Left renal cortex interstitium (tissue), 4 donors: ENCODE measurements around the gene ATXN7L2. TPM values are rescaled to one million over a fixed set of nuclear protein-coding genes. Genes with fewer than 3 reads are reported as not detected.
"Not testable (repeated sequence)": the region's sequence is repeated elsewhere in the genome, so short reads cannot be mapped to it uniquely, and the experiment has no call there.

ENCODE experiments used
- DNase-seq, 4 donors: peaks; one replicate each; pipeline ENCODE4 v3.0.0-alpha.2; 2013; ENCODE audit warnings: low read depth in 4 of 4, low spot score in 2 of 4, missing footprints in 1 of 4
- polyA plus RNA-seq, 4 donors: library from polyadenylated mRNA; unstranded; fragments of 120-200 nt; gene quantifications; one replicate each; pipeline ENCODE4 v1.2.1, GENCODE V29; 2013; ENCODE audit not compliant: insufficient read length in 4 of 4

ATXN7L2 gene
- polyA plus RNA-seq, 4 donors, result 6.9 to 17.7 (median 11.8) TPM

- DNase-seq, result not testable (repeated sequence)
Measured at GRCh38 chr1:109473284-109474057, 10.2 kb upstream of the ATXN7L2 start.

DNA sequence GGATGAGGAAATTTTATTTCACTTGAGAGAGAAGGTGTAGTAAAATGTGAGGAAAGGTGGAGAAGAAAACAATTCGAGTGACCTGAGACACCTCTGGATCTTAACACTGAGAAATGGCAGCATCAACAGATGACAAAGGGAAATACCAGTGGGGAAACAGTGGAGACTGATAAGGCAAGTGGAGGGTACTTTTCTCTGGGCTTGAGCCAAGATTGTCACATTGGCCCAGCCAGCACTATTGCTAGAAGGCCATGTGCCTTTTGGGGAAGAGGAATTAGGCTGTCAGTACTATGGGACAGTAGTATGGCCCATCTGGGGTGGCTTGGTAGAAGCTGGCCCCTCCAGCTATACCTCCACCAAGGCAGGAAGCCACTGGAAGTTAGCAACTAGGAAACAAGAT lies 9.0 kb upstream of the ATXN7L2 start:
- DNase-seq, result no peak

DNA sequence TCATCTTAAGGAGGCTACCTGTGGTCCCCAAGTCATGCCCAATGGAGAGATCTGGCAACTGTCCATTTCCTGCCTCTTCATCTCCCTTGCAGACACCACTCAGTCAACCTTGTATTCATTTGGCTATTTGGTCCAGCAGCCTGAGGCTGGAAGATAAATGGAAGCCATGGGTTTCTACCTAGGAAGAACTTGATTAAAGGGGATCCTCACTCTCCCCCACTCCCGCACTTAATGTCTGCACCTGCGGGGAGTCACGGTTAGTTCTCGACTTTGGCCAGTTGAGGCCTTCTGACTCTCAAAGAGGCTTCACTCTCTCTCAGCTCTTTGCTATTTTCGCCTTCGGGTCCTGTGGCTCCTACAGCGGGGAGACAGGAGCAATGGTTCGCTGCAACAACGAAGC lies 8.4 kb upstream of the ATXN7L2 start:
- DNase-seq, result no peak

- DNase-seq, result no peak
Measured at GRCh38 chr1:109476825-109477224, 6.9 kb upstream of the ATXN7L2 start.

DNA sequence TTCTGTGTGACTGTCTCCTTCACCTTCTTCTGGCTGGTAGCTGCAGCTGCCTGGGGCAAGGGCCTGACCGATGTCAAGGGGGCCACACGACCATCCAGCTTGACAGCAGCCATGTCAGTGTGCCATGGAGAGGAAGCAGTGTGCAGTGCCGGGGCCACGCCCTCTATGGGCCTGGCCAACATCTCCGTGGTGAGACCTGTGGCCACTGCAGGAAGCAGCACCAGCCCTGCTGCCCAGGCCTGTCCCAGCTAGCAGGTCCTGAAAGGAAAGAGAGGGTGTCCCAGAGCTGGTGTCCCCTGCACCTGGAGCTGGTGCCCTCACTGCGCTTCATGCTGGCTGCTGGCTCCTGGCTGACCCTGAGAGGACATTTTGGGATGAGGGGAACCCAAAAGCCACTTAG lies 5.9 kb upstream of the ATXN7L2 start:
- no peak for DNase-seq

DNA sequence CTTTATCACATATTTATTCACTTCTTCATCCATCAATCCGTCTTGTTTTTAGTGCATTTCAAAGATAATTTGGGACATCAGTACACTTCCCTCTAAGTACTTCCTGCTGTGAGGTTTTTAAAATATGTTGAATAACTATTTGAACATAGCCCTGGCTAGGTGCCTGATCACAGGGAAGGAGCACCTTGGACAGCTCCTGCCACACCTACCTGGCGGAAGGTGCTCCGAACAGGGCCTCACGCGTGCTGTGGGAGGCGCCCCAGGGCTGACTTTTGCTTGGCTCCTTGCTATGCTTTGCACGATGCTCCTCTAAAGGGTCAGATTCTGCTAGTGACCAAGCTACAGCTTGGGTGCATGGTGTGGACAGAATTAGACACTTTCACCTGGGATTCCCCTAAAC lies 4.9 kb upstream of the ATXN7L2 start:
- no peak for DNase-seq

GRCh38 chr1:109479311-109479710 lies 4.4 kb upstream of the ATXN7L2 start:
- DNase-seq, result no peak

- DNase-seq, result no peak
Measured at GRCh38 chr1:109479901-109480300, 3.8 kb upstream of the ATXN7L2 start.

DNA sequence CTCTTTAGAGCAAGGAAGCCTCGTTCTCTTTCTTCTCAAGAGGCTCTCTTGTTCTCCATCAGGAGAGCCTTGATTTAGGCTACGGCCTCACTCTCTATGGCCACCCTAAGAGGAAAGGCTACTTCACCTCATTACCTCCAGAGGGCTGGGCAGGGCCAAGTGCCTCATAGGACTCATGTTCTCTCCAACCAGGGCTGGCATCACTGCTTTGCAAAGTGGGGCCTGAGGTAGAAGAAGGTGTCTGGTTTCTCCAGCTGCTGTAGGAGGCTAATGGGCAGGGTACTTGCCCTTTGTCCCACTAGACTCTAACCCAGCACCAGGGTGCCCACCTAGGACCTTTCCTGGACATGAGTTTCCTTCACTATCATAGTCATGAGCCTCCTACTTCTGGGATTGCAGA lies 2.1 kb upstream of the ATXN7L2 start:
- no peak for DNase-seq

- no peak for DNase-seq
Measured at GRCh38 chr1:109482242-109482641, 1.5 kb upstream of the ATXN7L2 start.

- DNase-seq, result no peak
Measured at GRCh38 chr1:109482791-109483671, 674 bp upstream of the ATXN7L2 start.

GRCh38 chr1:109484519-109484975 lies 842 bp downstream of the ATXN7L2 start:
- DNase-seq, result no peak

- DNase-seq, result no peak
Measured at GRCh38 chr1:109485001-109485400, 1.3 kb downstream of the ATXN7L2 start.

DNA sequence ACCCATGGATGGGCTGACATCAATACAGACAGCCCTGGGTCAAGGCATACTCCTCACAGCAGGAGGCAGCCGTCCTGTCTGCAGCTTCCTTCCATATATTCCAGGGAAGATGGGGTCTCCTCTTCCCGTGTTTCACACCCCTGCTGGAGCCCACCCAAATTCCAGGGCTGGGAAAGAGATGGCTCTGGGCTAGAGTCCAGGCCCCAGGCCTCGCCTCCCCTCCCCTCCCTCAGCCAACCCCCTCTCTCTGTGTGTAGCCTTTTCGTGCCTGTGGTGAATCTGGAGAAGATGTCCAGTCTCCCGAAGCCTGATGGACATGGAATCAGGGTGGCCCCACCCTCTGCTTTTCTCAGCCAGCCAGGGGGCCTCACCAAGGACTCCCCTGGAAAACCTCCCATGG lies 3.6 kb downstream of the ATXN7L2 start:
- DNase-seq, result no peak

GRCh38 chr1:109488201-109488600 lies 4.5 kb downstream of the ATXN7L2 start:
- DNase-seq, result no peak

DNA sequence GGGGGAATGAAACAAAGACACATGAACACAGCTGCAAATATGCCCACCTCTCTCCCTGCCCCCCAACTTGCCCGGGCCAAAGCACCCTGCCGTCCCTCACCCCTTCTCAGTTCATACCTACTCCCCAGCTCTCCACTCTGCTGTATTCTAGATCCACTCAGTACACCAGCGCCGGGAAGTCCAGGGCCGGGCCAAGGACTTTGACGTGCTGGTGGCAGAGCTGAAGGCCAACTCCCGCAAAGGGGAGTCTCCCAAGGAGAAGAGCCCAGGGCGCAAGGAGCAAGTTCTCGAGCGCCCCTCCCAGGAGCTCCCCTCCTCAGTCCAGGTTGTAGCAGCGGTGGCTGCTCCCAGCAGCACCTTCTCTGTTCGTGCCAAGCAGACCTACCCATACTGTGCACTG lies 5.0 kb downstream of the ATXN7L2 start:
- no peak for DNase-seq

- no peak for DNase-seq
Measured at GRCh38 chr1:109490029-109490933, 6.6 kb downstream of the ATXN7L2 start.

GRCh38 chr1:109490934-109491302 lies 7.2 kb downstream of the ATXN7L2 start:
- no peak for DNase-seq

DNA sequence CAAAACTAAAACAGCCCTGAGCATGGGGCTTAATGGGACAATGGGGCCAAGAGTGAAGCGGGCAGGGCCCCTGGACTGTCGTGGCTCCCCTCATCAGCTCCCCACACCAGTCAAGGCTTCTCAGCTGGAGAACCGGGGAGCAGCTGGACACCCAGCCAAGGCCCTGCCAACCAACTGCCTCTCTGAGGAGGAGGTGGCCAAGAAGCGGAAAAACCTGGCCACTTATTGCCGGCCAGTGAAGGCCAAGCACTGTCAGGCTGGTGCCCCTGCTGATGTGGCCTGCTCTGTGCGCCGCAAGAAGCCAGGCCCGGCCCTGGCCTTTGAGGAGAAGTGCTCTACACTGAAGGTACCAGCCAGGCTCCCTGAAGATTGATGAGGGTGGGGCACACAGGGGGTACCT lies 7.7 kb downstream of the ATXN7L2 start:
- no peak for DNase-seq

DNA sequence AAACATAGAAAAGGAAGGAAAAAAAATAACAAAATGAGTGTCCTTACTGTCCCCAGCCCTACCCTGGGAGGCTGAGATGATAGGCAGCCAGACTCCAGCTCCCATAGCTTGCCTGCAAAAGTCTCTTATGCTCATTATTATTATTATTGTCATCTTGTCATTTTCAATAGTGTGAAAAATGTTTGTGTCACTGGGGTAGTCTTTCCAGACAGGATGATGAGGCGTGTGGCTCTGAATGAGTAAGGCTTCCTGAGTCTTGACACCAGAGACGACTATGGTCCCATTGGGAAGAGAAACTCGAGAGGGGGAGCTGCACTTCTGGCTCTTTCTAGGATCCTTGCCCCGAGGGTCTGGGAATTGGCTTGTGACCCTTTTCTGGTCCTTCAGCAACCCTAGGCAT lies 9.1 kb downstream of the ATXN7L2 start:
- DNase-seq, result no peak

- no peak for DNase-seq
Measured at GRCh38 chr1:109493227-109493626, 9.5 kb downstream of the ATXN7L2 start.
